Lower lobe of right lung (tissue), 2 donors: ENCODE results near the gene RNASE7. TPM values are rescaled to one million over a fixed set of nuclear protein-coding genes. Genes with fewer than 3 reads are reported as not detected.
A peak's percentile ranks its signal among the peaks of the same experiment; 100 is the strongest.

Experiments used
- ATAC-seq, 2 donors: fragments of 200-7000 bp; cut with Tn5 transposase; one replicate each; pipeline ENCODE4 v1.9.1; 2020 to 2022; ENCODE audit warnings: mild to moderate bottlenecking in 2 of 2, moderate library complexity in 2 of 2
- DNase-seq: peaks from one replicate; pipeline ENCODE4 v3.0.0-alpha.2; 2020
- H3K27ac ChIP-seq: fragments of 200-600 bp; one replicate; pipeline ENCODE4 v1.8.0; 2022
- H3K27me3 ChIP-seq: fragments of 200-600 bp; one replicate; pipeline ENCODE4 v1.8.0; 2022; ENCODE audit warnings: low read depth
- H3K36me3 ChIP-seq: fragments of 200-600 bp; one replicate; pipeline ENCODE4 v1.8.0; 2022; ENCODE audit warnings: mild to moderate bottlenecking
- H3K4me1 ChIP-seq: fragments of 200-600 bp; one replicate; pipeline ENCODE4 v1.8.0; 2022
- H3K4me3 ChIP-seq: fragments of 200-600 bp; one replicate; pipeline ENCODE4 v1.8.0; 2022; ENCODE audit warnings: mild to moderate bottlenecking
- H3K9me3 ChIP-seq: fragments of 200-600 bp; one replicate; pipeline ENCODE4 v1.8.0; 2022
- intact Hi-C: fragments of 100-400 bp; cut with DNase I; formaldehyde crosslinking; loops from one replicate; pipeline ENCODE4 v1.11.0; 2022
- total RNA-seq: library from RNA; stranded (reverse); fragmentation: NEBNext Ultra II Directional; extraction: Animal tissue kit (Norgen Biotek cat#: 25700); gene quantifications from one replicate; pipeline ENCODE4 v1.2.1, GENCODE V29; 2021
- TF ChIP-seq, protein P1 (sequence below): fragments of 200-600 bp; IDR thresholded peaks from one replicate; pipeline ENCODE4 v1.8.0; 2022; ENCODE audit warnings: antibody characterized with exemption, mild to moderate bottlenecking
- donor health status: DM: no; HTN: yes; CAD: no; lungs with severe emphysema.

The RNASE7 gene
- total RNA-seq, 1 donor from 2014 or later = not detected

DNA sequence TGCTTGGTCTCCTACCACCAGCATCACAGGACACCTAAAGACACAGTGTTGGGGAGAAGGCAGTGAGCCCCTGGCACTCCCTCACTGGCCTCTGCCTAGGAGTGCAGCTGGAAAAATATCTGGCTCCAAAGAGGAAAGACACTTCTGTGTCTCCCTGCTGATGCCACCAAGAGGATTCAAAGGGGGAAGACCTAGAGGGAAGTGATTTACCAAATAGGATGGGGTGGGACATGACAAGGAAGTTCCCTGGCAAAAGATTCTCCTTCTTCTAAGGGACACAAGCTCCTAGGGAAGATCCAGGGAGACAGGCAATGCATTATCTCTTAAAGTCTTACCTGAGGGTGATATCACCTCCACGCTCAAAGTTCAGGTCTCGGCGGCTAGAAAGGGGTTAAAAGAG lies 23.4 kb upstream of the RNASE7 start:
- Histone ChIP-seq H3K27me3 (no peaks in the 10 kb centered on the region), H3K4me1 (peaks cover 28% of the 10 kb centered on the region), H3K27ac (no peak overlapping the region), H3K36me3 (peaks cover 55% of the 10 kb centered on the region), H3K9me3 (no peaks in the 10 kb centered on the region), H3K4me3 (no peak overlapping the region)
- TF ChIP-seq, protein P1, sequence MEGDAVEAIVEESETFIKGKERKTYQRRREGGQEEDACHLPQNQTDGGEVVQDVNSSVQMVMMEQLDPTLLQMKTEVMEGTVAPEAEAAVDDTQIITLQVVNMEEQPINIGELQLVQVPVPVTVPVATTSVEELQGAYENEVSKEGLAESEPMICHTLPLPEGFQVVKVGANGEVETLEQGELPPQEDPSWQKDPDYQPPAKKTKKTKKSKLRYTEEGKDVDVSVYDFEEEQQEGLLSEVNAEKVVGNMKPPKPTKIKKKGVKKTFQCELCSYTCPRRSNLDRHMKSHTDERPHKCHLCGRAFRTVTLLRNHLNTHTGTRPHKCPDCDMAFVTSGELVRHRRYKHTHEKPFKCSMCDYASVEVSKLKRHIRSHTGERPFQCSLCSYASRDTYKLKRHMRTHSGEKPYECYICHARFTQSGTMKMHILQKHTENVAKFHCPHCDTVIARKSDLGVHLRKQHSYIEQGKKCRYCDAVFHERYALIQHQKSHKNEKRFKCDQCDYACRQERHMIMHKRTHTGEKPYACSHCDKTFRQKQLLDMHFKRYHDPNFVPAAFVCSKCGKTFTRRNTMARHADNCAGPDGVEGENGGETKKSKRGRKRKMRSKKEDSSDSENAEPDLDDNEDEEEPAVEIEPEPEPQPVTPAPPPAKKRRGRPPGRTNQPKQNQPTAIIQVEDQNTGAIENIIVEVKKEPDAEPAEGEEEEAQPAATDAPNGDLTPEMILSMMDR = no peak
- ATAC-seq (no peak), DNase-seq (no peak)
- intact Hi-C loops = no loop called here

DNA sequence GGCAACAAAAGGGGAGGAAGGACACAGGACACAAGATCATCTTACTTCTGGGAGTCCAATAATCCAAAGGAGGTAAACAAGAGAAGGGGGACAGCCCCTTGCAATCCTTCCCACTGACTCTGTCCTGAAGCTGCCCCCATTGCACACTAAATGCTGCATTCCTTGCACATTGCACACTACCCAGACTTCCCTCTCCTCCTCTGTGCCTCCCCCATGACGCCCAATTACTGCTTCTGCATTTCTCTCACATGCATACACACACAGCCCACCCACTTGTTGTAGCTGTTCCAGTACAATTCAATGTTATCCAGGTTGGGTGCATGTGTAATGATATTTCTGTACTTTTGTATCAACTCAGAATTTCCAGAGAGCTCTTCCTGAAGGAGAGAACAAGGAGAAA lies 22.8 kb upstream of the RNASE7 start:
- no peaks in the 10 kb centered on the region for H3K9me3 ChIP-seq
- peaks cover 55% of the 10 kb centered on the region for H3K36me3 ChIP-seq
- no peaks in the 10 kb centered on the region for H3K27me3 ChIP-seq
- no peak for DNase-seq
- TF ChIP-seq, protein P1 = no peak
- intact Hi-C loops = no loop called here
- ATAC-seq = no peak
- H3K4me3 ChIP-seq = no peak overlapping the region
- no peak overlapping the region for H3K27ac ChIP-seq
- peaks cover 28% of the 10 kb centered on the region for H3K4me1 ChIP-seq

DNA sequence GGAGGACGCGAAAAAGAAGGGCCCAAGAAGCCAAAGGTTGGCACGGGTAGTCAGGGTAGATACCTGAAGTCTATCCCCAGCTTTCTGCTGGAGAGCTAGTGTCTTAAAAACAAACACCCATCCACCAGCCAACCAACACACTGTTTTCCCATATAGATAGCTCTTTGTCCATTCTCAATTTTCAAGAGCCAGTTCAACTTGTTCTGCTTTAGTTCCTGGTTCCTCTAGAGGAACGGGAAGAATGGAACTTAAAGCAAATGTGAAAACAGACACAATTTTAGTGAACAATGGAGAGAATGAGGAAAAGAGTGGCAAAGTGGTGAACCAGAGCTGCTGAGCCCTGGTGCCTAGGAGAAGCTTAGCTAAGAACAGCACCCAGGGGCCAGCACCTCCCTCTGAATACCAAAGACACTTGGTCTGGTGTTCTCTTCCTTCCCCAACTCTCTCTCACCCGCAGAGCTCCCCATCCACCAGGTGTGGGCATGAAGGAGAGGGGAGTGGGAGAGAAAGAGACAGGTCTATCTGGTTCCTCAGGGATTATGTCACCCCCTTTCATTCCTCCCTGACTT lies 21.1 kb upstream of the RNASE7 start:
- TF ChIP-seq, protein P1 = no peak
- peaks cover 22% of the 10 kb centered on the region for H3K4me1 ChIP-seq
- DNase-seq = no peak
- H3K36me3 ChIP-seq = peaks cover 55% of the 10 kb centered on the region
- no peaks in the 10 kb centered on the region for H3K9me3 ChIP-seq
- intact Hi-C loops = loop anchor here (5.0 kb wide), 1 partner anchor 76 kb away; the partner anchor contains the start of gene ZNF219
- no peak for ATAC-seq
- no peak overlapping the region for H3K27ac ChIP-seq
- no peak overlapping the region for H3K4me3 ChIP-seq
- H3K27me3 ChIP-seq = no peaks in the 10 kb centered on the region

DNA sequence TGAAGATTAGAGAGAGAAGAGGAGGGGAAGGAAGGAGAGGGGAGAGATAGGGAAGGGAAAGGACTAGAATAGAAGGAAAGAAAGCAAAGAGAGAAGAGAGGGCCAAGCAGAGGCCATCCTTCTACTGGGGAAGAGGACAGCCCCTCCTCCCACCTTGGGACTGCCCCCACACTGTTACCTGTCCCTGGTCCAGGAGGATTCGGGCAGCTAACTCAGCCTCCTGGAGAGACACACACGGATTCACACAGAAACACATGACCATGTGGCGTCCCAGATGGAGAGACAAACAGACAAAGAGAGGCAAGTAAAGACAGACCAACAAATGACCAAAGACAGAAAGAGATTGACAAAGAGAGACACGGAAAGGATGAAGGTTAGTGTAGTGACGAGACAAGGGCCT lies 19.5 kb upstream of the RNASE7 start:
- no peak for DNase-seq
- Histone ChIP-seq H3K9me3 (no peaks in the 10 kb centered on the region), H3K27ac (peak overlapping the region; percentile 4), H3K4me1 (peaks cover 20% of the 10 kb centered on the region), H3K4me3 (peak overlapping the region; percentile 90), H3K36me3 (peaks cover 46% of the 10 kb centered on the region), H3K27me3 (no peaks in the 10 kb centered on the region)
- ATAC-seq = no peak
- intact Hi-C loops = loop anchor here (5.0 kb wide), 1 partner anchor 75 kb away; the partner anchor contains the start of gene ZNF219
- TF ChIP-seq, protein P1 = no peak

DNA sequence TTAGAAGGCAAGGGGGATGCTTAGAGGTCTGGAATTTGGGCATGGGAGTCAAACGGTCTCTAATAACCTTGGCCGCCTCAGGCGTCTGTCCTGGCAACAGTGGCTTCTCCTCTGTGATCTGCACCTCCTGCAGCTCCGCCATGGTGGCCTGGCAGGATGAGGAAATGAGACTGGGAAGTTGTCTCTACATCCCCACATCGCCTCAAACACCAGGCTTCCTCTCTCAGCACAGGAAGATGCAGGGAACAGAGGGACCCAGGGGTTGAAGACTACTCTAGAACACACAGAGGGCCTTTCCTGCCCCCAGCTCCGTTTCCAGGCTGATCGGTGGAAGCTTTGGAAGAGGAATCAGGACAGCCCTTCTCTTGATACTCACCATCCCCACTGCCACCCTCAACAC lies 19.0 kb upstream of the RNASE7 start:
- Histone ChIP-seq H3K4me3 (peak overlapping the region; percentile 90), H3K9me3 (no peaks in the 10 kb centered on the region), H3K27ac (peak overlapping the region; percentile 4), H3K27me3 (no peaks in the 10 kb centered on the region), H3K4me1 (peaks cover 17% of the 10 kb centered on the region), H3K36me3 (peaks cover 41% of the 10 kb centered on the region)
- ATAC-seq (no peak), DNase-seq (no peak)
- intact Hi-C loops = loop anchor here (5.0 kb wide), 1 partner anchor 74 kb away; the partner anchor contains the start of gene ZNF219
- TF ChIP-seq, protein P1 = no peak
